HG02588 (cell line): Measurements from ENCODE around the gene HECTD1.
"Not testable (repeated sequence)": the region's sequence is repeated elsewhere in the genome, so short reads cannot be mapped to it uniquely, and the experiment has no call there.

Source experiments
- ATAC-seq: cut with Tn5 transposase; IDR thresholded peaks from one replicate; pipeline ENCODE4 v1.9.1; 2021; ENCODE audit warnings: mild to moderate bottlenecking, moderate library complexity; ENCODE audit not compliant: unreplicated experiment

Gene HECTD1

DNA sequence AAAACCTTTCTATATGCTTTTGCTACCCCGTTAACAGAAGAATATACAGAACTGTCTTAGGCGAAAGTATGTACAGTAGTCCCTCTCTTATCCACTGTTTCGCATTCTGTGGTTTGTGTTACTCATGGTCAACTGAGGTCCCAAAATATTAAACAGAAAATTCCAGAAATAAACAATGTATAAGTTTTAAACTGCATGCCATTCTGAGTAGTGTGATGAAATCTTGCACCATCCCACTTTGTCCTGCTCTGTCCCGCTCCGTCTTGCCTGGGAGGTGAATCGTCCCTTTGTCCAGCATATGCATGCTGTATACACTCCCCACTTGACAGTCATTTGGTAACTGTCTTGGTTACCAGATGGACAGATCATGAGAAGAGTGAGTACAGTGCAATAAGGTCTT is 111.3 kb downstream of the HECTD1 start:
- ATAC-seq = no peak

DNA sequence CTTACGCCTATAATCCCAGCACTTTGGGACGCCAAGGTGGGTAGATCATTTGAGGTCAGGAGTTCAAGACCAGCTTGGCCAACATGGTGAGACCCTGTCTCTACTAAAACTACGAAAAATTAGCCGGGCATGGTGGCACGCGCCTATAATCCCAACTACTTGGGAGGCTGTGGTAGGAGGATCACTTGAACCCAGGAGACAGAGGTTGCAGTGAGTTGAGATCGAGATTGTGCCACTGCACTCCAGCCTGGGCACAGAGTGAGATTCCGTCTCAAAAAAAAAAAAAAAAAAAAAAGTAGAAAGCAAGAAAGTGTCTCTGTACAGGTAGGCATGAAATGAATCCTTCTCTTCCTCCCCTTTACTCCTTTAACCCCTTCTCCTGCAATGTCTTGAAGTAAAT is 111.8 kb downstream of the HECTD1 start:
- ATAC-seq = not testable (repeated sequence)

DNA sequence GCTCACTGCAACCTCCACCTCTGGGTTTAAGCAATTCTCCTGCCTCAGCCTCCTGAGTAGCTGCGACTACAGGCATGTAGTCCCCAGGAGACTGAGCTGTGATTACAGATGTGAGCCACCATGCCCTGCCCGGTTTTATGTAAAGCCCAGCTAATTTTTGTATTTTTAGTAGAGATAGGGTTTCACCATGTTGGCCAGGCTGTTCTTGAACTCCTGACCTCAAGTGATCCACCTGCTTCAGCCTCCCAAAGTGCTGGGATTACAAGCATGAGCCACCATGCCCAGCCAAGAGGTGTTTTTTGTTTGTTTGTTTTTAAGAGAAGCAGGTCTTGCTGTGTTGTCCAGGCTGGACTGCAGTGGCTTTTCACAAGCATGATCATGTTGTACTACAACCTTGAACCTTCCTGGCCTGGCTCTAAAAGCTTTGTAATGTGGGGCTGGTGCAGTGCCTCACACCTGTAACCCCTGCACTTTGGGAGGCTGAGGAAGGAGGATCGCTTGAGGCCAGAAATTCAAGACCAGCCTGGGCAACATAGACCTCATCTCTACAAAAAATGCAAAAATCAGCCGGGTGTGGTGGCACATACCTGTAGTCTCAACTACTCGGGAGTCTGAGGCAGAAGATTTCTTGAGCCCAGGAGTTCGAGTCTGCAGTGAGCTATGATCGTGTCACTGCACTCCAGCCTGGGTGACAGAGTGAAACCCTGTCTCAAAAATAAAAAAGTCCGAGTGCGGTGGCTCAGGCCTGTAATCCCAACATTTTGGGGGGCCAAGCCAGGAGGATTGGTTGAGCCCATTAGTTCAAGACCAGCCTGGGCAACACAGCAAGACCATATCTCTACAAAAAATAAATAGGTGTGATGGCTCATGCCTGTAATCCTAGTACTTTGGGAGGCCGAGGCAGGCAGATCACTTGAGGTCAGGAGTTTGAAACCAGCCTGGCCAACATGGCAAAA is 113.4 kb downstream of the HECTD1 start:
- not testable (repeated sequence) for ATAC-seq

DNA sequence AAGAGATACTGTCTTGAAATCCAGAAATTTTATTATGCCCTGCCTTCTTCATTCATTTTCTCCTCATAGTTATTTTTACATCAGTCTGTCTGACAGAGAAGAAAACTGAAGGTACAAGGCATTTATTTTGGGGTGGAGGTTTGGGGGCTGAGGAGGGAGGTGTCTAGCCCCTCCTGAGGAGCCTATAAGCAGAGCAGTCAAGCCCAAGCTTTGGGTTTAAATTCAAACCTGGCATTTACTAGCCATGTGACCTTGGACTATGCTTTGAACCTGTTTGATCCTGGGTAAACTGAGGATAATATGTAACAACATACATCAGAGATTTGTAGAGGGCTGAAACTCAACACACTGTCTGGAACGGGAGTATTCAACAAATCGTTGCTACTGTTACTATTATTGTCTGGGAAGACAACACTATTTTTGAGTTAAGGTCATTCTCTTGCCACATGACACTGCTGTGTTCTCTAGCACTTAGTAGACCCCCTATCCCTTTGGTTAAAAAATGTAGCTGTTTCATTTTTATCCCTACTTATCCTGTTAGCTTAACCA is 115.4 kb downstream of the HECTD1 start:
- ATAC-seq = no peak

DNA sequence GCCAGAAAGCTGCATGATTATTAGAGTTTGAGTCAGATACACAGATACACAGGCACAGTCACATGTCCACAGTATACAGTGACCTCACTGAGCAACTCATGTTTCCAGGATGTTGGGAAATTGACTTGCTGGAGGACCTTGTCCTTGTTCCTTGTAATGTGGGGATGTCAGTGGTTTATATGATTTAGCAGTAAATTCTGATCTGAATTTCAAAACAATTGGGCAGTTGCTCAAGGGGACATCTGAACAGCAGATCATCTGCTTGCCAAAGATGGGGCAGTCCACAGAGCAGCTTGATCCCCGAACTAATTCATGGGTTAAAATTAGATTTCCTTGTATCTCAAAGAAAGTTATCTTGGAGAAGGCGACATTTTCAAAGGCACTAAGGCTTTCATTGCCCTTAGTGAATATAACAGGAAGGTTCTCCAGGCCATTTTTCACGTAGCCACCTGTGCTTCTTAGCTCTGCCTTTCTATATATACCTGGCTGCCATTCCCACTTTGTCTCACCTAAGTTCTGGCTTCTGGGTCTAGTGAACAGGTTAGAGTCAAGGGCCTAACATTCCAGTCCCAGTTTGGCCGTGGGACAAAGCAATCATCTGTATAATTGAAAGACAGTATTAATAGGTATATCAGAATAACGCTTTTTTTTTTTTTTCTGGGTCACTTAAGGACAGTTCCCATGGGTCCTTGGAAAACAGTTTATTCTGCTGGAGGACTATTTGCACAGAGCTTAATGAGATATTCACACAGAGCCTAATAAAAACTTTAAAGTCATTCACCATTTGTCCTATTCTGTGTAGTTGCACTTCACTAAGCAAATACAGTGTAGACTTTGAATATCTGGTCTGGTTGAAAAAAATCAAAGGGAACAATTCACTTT is 116.5 kb downstream of the HECTD1 start:
- no peak for ATAC-seq

DNA sequence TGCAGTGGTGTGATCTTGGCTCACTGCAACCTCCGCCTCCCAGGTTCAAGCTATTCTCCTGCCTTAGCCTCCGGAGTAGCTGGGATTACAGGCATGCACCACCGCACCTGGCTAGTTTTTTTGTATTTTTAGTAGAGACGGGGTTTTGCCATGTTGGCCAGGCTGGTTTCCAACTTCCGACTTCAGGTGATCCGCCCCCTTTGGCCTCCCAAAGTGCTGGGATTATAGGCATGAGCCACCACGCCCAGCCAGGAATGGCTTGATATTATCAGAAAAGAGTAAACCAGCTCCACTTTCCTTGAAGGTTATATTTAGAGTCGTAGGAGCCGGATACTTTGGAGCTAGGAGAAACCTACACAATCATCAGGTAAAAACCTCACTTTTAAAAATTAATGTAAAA is 121.1 kb downstream of the HECTD1 start:
- not testable (repeated sequence) for ATAC-seq

DNA sequence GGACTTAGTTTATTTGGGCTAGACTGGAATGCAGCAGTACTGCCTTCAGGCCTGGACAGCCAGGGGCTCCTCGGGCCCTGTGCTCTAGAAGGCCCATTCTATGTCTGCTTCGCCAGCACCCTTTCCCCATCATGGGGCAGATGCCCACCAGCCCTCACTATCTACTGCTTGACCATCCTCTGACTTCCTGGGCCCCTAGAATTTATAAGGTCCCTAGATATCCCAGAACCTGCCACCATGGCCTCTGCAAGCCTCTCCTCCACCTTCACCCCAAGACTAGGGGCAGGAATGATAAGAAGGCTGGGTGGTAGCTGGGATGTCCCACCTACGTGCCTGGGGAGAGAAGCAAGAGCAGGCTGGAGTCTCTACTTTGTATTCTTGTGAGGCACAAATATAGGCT is 122.6 kb downstream of the HECTD1 start:
- no peak for ATAC-seq

DNA sequence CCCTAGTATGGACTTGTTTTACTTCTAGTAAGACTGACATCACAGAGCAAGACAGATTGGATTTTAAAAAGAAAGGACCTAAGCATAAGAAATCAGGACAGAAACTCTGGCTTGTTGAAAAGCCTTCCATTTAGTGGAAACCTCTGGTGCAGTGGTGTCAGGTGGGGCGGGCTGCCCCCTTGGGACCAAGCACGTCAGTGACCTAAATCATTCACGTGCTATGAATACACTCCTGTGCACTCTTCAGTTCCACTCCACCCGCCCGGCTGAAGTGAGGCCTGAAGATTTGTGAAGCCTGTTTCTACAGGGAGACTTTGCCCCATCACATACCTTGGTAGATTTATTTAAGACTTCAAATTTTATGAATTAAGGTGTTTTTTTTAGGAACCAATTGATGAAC is 123.2 kb downstream of the HECTD1 start:
- no peak for ATAC-seq

DNA sequence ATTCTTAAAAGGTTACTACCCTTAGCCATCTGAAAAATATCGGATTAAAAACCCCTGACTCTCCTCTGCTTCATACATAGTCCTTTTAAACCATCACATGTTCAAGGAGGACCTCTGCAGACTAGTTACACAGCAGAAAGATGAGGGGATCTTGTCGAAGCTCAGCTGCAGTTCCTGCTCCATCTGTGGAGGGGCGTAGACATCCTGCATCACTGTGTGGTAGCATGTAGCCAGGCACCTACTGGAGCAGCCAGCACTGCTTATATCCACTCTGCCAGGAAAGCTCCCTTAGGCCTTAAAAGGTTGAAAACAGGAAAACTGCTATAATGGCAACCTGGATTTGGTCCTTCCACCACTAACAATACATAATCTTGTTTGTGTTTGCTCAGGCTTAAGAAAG is 123.8 kb downstream of the HECTD1 start:
- ATAC-seq = no peak

DNA sequence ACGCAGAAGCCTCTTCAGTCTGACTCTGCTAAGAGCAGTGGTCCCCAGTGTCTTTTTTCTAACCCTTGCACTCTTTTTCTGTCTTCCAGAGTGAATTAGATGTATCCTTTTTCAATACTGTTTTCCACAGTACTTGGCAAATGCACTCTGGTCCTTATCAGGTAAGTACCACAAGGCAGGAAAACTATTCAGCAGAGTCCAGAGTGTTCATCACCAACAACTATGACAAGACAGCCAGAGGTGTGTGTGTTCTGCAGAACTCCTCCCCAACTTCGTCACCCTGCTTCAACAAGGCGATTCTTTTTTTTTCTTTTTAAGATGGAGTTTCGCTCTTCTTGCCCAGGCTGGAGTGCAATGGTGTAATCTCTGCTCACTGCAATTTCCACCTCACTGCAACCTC is 127.1 kb downstream of the HECTD1 start:
- no peak for ATAC-seq

DNA sequence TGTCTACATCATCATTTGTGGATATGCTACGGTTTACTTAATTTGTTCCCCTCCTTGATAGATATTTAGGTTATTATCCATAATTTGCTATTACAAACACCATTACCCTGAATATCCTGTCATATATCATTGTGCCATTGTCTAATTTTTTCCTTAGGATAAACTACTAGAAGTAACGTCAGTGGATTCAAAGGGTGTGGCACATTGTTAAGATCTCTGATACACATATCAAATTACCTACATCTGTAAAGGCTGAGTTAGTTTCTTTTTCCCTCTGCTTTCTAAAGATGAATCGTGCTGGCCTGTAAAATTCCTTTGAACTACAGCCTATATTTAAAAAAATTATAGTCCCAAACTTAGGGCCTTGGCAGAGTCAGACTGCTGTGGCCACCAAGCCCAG is 127.5 kb downstream of the HECTD1 start:
- no peak for ATAC-seq

DNA sequence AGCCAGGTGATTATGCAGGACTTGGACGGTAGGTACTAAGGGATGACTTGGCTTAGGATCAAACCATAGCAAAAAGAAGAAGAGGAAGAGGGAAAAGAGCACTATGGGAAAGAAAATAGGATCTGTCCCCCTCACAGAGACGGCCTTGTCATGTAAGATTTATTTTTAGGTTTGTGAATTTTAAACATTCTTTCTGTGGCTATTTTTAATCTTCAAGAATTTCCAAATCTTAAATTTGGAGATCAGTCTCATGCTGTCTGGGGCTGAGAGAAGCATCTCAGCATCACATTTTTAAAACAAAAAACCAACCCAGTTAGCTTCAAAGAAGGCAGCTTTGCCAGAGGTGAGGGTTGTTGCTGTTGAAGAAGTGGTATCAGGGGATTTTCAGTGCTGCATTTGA is 128.8 kb downstream of the HECTD1 start:
- no peak for ATAC-seq

DNA sequence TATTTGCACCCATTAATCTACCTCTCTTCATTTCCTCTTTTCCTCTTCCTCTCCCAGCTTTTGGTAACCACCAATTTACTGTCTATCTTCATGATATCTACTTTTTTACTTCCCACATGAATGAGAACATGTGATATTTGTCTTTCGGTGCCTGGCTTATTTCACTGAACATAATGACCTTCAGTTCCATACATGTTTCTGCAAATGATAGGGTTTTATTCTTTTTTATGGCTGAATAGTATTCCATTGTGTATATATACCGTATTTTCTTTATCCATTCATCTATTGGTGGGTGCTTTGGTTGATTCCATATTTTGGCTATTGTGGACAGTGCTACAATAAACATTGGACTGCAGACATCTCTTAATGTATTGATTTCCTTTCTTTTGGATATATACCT is 132.4 kb downstream of the HECTD1 start:
- ATAC-seq = no peak

DNA sequence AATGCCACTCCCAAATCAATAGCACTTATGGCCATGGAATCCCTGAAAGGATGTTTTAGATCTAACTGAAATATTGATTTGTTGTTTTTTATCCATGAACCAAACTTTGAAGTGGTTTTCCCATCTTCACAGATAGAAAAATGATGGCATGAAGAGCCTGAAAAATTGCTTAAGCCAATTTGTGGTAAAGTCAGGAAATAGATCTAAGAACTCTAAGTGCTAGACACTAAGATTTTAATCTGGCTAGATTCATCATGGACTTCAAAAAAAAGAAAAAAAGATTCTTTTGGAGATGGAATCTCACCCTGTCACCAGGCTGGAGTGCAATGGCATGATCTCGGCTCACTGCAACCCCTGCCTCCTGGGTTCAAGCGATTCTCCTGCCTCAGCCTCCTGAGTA is 136.4 kb downstream of the HECTD1 start:
- ATAC-seq = no peak

DNA sequence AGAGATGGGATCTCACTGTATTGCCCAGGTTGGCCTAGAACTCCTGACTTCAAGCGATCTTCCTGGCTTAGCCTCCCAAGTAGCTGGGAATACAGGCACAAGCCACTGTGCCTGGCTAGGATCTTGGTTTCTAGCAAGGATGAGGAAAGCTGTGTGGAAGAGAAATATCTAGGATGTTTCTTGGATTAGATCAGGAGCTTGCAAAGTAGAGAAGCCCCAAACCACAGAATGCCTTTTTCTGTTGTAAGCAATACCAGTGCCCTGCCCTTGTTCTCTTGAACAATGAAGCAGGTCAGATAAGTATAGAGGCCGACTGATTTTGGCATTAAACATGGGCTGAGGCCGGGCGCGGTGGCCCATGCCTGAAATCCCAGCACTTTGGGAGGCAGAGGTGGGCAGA is 137.2 kb downstream of the HECTD1 start:
- ATAC-seq = no peak

DNA sequence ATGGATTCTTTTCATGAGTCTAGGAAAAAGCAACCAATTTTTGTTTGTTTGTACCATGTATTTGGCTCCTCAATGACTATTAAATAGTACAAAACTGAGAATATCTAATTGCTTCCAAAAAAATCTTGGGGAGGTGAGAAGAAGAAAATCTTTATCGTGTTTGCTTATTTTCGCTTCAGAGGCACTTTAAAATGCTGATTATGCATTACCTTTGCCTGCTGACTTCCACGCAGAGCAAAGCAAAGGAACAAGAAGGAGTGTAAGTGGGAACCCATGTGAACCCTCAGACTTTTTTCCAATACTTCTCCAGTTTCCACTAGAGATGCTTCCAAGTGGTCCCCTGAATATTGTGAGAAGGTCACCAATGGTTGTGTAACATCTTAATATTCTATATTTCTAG is 138.2 kb downstream of the HECTD1 start:
- no peak for ATAC-seq

DNA sequence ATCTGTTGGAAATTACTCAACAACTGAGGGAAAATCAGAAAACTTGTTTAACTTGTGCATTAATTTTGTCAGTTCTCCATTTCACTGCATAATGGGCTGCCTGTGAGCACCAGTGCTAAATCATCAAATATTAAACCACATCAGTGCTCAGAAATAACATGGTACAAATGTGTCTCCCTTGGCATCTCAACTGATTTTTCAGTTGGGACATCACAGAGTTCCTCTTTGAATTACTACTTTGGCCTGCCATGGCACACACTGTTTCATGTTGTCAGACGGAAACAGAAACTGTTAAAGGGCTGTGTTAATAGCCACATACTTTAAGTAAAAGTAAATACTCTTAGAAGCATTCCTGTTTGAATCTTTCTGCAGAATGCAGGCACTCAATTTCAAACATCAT is 139.4 kb downstream of the HECTD1 start:
- ATAC-seq = no peak

DNA sequence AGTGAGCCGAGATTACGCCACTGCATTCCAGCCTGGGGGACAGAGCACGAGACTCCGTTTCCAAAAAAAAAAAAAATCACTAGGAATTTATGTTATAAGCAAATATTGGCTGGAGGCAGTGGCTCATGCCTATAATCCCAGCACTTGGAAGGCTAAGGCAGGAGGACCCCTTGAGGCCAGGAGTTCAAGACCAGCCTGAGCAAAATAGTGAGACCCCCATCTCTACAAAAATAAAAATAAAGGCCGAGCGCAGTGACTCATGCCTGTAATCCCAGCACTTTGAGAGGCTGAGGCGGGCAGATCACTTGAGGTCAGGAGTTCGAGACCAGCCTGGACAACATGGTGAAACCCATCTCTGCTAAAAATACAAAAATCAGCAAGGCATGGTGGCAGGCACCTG is 144.7 kb downstream of the HECTD1 start:
- ATAC-seq = not testable (repeated sequence)

DNA sequence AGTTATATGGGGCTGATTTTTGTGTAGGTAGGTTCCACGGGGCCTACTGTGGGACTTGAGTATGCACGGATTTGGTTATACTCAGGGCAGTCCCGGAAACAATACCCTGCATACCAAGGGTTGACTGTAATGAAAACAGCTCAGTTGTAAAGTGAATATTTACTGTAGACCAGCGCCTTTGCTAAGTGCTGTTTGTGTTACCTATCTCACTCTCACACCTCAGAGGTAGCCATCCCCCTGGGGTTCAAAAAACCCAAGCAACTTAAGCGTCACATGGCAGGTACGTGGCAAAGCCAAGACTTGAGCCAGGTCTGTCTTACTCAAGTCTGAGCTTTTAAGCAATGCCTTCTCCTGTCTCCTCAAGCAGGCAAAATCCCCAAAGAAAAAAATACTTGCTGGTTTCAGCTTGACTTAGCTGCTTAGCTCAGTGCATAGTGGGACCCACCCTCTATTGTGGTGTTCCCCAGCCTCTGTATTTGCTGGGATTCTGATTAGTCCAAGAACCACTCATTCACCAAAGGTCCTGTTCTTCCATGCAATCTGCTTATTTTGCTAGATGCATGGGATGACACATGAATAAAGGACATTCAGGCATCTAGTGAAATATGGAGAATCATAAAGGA is 147.2 kb downstream of the HECTD1 start:
- no peak for ATAC-seq

DNA sequence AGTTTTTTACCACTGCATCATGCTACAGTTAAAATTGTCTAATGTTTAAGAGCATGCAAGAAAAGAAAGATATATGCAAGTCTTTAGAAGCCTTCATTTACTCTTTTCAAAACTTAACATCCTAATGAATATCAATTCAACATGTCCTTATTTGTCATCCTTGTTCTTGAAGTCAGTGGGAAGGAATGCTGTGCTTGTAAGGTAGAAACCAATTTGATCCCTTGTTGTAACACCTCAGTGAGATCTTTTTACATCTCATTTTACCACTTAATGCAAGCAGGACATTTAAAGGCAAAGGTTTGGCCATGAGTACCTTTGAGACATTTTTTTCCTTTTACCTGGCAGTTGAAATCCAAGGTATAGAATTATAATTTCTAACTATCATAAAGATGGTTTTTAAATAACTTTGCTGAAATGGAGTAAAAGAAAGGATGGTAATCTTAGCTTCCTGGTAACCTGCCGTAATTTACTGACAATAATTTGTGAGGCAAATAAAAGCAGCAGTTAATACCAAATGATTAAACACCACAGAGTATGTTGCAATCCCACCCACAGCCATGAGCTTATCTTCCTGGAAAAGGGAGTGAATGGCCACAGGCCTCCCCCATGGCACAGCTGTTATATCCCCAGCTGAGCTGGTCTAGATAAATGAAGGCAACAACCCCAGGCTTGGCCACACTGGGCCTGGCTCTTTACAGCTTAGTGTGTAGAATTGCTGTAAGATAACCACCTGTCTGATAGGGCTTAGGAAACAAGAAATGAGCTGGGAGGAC is 148.3 kb downstream of the HECTD1 start:
- ATAC-seq = no peak
